HG03558 (cell line): ENCODE results near the gene DNAH3.
"Not testable (repeated sequence)": the region's sequence is repeated elsewhere in the genome, so short reads cannot be mapped to it uniquely, and the experiment has no call there.

Experiments
- ATAC-seq: cut with Tn5 transposase; IDR thresholded peaks from one replicate; pipeline ENCODE4 v1.9.1; 2021; ENCODE audit warnings: moderate number of reproducible peaks; ENCODE audit not compliant: unreplicated experiment; ENCODE audit errors: extremely low read depth

The DNAH3 gene

GRCh38 chr16:21128991-21129390 is 21.7 kb downstream of the DNAH3 start:
- no peak for ATAC-seq

- ATAC-seq, result no peak
Observed at GRCh38 chr16:21126518-21126917, 24.1 kb downstream of the DNAH3 start.

- no peak for ATAC-seq
Observed at GRCh38 chr16:21125191-21125590, 25.5 kb downstream of the DNAH3 start.

GRCh38 chr16:21120976-21121520 is 29.6 kb downstream of the DNAH3 start:
- ATAC-seq, result no peak

GRCh38 chr16:21117567-21117966 is 33.1 kb downstream of the DNAH3 start:
- no peak for ATAC-seq

GRCh38 chr16:21116148-21116693 is 34.4 kb downstream of the DNAH3 start:
- no peak for ATAC-seq

- not testable (repeated sequence) for ATAC-seq
Observed at GRCh38 chr16:21115551-21115950, 35.1 kb downstream of the DNAH3 start.

GRCh38 chr16:21103941-21104860 is 46.4 kb downstream of the DNAH3 start:
- ATAC-seq, result no peak

GRCh38 chr16:21101631-21102420 is 48.8 kb downstream of the DNAH3 start:
- ATAC-seq, result no peak

- no peak for ATAC-seq
Observed at GRCh38 chr16:21100447-21100846, 50.2 kb downstream of the DNAH3 start.

GRCh38 chr16:21097151-21097550 is 53.5 kb downstream of the DNAH3 start:
- no peak for ATAC-seq

GRCh38 chr16:21094719-21095118 is 55.9 kb downstream of the DNAH3 start:
- not testable (repeated sequence) for ATAC-seq

- no peak for ATAC-seq
Observed at GRCh38 chr16:21092951-21093350, 57.7 kb downstream of the DNAH3 start.

GRCh38 chr16:21088646-21089538 is 61.8 kb downstream of the DNAH3 start:
- ATAC-seq, result no peak

GRCh38 chr16:21088143-21088542 is 62.5 kb downstream of the DNAH3 start:
- ATAC-seq, result no peak

GRCh38 chr16:21084631-21085225 is 65.9 kb downstream of the DNAH3 start:
- ATAC-seq, result no peak

- ATAC-seq, result no peak
Observed at GRCh38 chr16:21083729-21084268, 66.8 kb downstream of the DNAH3 start.

- ATAC-seq, result no peak
Observed at GRCh38 chr16:21081329-21081728, 69.3 kb downstream of the DNAH3 start.

GRCh38 chr16:21078563-21078962 is 72.1 kb downstream of the DNAH3 start:
- ATAC-seq, result no peak
